GM18873 (cell line): ENCODE results near the gene SOD3.

ENCODE experiments used
- ATAC-seq: cut with Tn5 transposase; IDR thresholded peaks from one replicate; pipeline ENCODE4 v1.9.1; 2021; ENCODE audit warnings: mild to moderate bottlenecking, moderate library complexity, moderate number of reproducible peaks; ENCODE audit not compliant: unreplicated experiment, low FRiP score

Gene SOD3

DNA sequence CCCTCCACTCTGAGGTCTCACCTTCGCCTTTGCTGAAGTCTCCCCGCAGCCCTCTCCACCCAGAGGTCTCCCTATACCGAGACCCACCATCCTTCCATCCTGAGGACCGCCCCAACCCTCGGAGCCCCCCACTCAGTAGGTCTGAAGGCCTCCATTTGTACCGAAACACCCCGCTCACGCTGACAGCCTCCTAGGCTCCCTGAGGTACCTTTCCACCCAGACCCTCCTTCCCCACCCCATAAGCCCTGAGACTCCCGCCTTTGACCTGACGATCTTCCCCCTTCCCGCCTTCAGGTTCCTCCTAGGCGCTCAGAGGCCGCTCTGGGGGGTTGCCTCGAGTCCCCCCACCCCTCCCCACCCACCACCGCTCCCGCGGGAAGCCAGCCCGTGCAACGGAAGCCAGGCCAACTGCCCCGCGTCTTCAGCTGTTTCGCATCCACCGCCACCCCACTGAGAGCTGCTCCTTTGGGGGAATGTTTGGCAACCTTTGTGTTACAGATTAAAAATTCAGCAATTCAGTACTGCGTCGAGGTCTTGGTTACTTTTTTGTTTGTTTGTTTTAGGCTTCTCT is 5.0 kb downstream of the SOD3 start:
- ATAC-seq = no peak

DNA sequence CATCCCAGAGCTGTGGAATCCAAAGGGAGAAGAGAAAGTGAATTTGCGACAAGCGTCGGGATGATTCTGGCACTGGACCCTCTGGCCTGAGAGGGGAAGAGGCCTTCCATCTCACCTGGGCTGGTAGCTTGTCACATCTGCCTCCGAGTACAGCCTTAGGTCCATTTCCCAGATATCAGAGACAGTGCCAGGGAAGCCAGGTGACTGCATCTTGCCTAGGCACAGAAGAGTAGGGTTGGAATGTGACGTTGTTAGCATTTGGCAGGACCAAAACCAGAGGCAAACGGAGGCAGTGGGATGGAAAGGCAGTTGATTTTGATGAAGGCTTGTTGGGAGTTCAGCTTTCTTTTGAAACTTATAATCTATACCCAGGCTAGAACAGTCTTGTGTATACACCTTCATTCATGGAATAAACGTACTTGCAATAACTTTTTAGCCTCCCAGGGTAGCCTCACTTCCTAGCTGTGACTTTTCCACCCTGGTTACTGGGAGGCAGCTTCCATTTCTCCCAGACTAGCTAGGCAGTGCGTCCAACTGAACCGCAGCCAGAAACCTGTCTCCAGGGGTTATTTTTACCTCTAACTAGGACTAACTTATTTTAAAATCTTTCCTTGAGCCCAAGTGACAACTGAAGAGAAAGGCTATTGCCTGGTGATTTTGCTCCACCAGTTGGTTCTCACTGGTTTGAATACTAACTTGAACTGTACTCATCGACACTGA is 5.9 kb downstream of the SOD3 start:
- no peak for ATAC-seq

DNA sequence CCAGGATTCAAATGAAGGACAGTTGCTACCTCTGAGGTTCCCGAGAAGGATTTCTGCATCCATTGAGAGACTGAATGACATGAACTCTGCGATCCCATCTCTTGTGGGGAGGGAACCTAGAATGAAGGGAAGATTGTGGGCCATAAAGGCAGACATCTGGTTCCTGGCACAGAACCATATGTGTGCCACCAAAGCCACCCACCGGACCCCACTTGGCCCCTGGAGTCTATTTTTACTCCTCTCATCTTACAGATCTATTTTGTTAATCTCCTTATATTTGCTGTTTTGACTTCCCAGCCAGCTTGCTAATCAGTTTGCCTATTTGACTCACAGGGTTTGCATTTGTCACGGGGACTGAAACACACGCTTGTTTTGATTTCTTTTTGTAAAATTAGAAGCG is 7.3 kb downstream of the SOD3 start:
- ATAC-seq = no peak

DNA sequence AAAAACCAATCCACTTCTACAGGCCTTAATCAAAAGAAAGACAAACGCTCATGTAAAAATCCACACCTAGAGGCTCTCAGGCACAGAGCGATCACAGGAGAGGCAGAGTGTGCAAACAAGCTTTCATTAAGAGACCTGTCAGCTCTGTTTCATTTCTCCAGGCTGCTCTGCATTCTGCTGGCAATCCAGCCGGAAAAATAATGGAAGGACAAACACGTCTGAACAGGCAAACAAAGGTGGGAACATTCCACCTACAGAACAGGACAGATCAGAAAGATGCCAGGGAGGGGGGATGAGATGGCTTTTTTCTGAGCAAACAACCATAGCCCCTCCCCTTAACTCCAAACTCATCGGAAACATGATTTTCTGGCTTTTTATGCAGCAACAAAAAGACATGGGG is 9.7 kb downstream of the SOD3 start:
- no peak for ATAC-seq

DNA sequence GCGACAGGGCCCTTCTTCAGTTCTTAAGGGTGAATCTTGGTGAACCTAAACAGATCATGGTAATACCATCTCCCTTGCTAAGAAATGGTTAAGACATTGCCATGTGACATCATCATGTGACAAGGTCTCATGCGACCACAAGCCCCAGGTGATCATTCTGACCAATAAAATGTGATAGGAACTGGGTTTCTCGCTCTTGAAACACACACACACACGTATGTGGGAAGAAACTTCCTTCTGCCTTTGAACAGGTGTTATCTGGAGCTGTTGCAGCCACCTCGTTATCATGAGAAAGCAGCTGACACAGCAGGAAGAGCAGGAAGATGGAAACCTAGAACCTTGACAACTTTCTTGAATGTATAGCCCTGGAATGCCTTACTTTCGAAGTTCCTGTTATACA is 10.2 kb downstream of the SOD3 start:
- ATAC-seq = no peak

DNA sequence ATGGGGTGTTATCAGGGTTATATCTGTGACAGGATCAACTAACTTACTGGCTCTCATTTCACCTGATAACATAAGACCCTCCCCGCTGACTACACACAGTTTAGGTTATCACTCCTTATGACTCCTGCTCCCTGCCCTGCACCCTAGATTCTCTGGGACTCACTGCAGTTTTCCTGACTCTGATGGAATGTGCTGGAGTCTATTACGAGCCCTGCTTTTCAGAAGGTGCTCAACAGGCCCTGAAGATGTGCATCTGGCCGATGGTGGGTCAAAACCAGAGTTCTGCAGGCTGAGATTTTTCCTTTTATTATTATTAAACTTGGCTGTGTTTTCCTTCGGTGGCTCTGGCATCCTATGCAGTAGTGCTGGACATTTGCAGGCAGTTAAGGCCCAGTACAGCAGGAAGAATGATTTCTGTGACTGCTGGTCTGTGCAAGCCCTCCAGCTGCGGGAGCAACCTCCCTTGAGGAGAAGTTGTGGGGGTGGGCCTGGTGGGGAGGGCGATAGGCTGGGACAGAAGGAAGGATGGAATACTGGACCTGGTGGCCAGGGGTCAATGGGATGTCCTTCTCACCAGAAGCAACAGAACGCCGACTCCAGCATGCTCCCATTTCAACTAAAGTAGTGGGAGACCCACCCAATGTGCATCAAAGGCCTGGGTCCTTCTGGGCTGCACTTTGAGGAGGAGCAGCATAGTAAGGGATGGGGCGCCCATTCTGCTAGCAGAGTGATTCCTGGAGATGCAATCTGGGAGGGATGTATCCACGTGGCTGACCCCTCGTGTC is 11.0 kb downstream of the SOD3 start:
- no peak for ATAC-seq

DNA sequence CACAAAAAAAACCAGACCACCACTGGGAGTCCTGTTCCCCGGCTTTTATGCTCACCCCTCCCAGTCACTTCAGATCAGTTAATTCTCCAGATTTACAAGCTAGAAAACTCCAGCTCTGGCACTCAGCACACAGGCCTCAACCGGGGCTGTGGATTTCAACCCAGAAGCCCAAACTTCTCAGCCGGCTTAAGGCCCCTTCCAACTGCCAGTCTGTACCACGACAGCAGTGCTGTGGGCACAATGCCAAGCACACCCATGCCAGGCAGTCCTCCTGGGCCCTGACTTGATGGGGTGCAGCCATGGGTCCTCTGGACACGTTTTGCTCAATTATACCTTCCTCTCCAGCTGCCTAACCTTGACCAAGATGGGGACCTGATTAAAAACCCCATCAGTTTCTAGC is 12.2 kb downstream of the SOD3 start:
- no peak for ATAC-seq

DNA sequence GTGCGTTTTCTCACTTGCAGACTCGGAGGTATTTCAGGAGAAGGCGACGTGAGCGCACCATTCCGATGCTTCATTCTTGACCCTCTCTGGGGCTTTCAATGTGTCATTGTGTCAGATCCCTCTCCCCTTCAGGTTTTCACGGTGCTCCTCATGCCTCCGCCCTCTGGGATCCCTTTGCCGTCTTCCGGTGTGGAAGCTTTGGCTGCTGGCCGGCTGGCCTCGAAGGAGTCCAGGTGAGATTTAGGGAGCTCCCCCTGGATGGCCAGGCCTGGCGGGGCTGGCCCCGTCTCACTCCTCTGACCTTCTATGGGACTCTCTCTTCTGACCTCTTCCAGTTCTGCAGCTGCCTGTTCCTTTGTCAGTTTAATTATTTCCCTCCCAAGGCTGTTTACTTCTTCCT is 12.9 kb downstream of the SOD3 start:
- no peak for ATAC-seq

DNA sequence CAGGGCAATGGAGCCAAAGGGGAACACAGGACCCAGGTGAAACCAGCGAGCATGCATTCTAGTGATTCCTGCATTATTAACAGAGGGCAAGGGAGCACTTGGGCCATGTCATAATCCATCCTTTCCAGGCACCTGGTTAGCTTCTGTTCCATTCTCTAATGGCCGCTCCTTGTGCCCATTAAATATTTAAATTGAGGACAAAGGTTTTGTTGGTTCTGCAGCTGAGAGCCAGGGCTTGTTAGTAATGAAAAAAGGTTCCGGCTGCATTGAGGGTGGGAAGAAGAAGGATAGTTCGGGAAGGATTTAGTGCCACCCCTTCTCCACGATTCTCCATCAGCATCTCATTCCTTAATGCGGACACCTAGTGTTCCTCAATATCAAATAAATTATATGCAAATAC is 13.6 kb downstream of the SOD3 start:
- no peak for ATAC-seq

DNA sequence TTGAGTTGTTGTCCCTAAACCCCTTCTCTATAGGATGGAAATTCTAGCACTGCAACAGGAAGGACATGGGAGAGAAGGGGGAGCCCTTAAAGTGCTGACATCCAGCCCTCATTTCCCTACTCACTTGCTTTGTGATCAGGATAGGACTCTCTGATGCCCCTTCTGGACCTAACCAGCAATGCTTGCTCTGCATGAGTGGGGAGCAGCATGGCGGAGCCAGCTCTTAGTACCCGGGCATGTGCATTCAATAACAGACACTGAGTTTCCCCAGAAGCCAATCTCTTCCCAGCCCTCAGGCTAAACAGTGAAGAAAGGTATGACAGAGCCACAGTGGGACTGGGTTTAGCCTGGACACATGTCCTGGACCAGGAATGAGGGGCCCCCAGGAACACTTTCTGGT is 14.0 kb downstream of the SOD3 start:
- ATAC-seq = no peak

DNA sequence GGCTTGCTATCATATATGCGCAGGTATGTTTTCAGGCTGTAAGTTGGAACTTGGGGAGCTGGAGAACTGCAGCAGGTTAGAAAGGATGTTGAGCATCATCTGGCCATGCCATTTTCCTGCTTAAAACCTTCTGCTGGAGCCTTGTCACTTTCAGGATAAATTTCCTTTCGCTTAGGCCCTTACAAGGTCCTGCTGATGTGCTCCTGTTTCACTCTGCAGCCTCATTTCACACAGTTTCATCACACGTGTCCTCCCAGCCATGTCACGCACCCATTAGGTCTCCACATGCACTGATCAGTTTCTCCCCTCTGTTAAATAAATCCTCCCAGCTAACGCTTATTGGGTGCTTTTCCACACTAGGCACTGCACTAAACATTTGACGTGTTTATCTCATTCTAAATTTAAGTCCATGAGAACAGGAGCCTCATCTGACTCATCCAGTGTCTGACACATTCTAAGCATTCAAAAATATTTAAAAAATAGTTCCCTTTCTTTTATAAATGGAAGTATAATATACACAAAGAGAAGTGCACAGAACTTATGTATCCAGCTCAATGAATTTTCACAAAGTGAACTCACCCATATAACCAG is 14.5 kb downstream of the SOD3 start:
- ATAC-seq = no peak

DNA sequence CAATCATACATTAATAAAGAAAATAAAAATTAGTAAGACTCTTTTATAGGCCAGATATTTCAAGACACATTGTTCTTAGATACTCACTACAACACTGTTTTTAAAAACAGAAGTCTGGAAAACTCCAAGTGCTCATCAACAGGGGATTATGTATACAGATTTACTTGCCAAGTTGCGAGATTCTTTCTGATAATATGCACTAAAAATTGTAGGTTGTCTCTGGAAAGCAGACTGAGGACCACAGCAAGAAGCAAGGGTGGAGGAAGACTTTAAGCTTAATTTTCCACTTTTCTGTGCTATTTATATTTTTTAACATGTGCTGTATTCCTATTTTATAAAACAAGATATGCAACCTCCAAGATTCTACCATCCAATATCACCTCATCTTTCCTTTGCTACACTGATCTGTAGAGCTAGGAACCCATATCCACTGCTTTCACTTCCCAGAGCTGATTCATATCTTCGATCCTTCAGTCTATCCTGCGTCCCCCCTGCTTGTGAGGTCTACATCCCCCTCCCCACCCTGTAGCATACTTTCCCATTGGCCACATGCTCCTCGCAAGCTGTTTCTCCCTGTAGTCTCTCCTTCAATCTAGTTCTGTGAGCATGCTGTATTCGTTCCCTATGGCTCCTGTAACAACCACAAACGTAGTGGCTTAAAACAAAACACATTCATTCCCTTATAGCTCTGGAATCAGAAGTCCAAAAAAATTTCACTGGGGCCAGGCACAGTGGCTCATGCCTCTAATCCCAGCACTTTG is 15.7 kb downstream of the SOD3 start:
- no peak for ATAC-seq

DNA sequence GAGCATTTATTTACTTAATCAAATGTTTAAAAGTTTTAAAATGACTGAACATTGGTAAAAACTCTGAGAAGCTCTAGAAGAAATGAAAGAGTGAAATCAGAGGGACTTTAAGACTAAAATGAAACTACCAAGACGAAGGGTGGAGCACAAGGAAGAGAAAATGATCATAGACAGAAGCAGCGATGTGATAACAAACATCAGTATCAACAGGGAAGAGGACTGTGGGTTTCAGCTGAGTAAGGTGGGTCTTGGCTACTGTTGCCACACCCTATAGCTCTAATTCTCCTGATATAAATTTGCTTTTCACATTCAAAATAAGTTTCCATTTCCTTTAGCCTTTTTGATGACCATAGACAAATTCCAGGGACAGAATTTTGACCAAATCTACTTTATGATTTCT is 18.4 kb downstream of the SOD3 start:
- ATAC-seq = no peak

DNA sequence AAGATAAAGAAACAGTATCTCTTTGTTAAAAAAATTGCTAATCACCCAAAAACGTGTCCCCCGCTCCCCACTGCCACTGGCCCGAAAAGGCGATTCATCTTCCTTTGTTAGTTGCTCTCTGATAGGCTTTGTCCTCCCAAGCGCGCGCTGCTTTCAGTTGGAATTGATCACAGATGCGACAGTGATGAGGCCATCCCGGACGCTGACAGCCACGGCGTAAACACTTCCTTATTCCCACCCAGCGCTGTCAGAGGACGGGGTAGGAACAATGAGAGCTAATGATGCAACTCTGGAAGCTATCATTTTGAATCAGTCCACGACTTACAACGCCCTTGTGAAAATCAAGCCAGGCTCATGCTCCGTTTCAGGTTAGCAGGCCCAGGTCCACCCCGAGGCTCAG is 21.4 kb downstream of the SOD3 start:
- ATAC-seq = no peak

DNA sequence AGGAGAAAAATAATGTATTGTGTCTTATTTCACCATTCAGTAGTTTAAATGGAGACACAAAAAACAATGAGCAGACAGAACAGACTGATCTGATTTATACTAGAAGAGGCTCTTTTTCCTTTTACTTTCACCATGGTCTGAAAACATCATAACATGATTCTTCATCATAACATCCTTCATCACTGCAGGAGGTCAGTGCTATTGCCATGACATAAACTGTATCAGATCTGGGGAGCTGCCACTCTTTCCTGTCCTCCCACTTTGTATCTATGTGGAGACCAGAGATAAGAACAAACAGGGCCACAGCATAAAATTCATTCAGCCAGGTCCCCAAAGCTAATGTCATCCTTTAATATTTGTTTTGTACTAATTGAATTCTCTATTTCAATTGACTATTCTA is 25.2 kb downstream of the SOD3 start:
- ATAC-seq = no peak

DNA sequence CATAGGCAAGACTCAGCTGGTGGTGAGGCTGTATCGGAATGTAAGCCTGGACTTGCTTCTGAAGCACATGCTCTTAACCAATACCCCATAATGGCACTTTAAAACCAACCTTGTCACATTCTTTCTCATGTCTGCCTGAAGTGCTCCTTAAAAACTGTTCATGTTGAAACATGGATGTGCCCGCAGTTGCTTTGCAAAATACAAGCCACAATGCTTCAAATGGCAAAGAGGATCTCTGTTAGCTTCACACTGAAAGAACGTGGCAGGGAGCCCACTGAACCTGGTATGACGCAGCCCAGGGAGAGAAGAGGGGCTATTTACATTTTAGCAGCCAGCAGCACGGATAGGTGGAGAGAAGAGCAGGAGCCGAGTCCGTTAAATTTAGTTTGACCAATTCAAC is 29.3 kb downstream of the SOD3 start:
- ATAC-seq = no peak

DNA sequence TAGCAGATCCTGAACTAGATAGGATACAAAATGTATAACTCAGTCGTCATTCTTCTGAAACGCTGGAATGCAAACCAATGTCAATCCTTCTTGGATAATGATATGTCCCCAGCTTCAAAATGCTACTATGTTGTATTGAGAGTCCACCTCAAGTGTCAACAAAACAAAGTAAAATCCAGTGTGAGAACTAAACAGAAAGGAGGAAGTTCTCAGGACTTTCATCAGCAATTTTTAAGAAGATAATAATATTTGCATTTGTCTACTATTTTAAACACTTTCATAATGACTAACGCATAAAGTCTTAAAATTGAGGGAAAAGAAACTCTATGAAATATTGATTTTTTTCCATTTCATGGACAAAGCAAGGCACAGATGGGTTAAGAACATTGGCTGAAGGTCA is 36.3 kb downstream of the SOD3 start:
- ATAC-seq = no peak

DNA sequence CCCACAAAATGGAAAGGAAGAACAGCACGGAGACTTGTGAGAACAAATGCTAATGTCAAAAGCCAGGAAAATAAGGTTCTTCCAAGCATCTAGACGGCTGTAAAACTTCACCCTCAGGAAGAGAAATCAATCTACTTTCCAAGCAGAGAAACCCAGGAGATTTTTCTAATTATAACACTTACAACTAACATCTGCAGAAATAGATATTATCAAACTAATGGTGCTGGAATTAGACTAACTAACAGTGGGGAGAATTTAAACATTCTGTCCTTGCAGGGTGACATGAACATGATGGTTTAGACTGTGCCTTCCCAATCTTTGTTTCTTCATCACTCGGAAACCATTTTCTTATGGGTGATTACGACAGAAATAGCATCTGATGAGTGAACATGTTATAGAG is 40.3 kb downstream of the SOD3 start:
- no peak for ATAC-seq

DNA sequence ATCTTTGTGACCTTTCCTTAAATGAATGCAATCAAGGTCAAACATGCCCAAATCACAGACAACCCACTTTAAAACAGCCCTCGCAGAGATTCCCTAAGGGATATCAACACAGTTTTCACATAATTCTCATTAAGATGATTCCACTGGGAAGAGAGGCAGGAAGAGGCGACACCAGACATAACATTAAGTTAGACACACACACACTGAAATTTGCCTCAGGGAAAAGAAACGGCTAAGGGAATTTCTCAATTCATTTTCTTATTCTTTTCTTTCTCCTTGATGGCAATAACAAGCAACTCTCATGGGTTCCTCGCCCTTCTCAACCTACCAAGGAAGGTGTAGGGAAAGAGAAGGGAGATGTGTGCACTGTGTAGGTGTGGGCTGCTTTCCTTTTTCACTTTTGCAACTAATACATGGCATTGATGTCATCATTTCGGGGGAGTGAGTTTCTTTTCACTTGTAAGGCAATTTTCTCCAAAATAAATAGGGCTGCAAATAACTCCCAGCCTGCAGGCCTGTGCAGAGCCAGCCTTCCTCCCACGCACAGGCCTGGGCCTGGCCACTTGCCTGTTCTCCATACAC is 41.4 kb downstream of the SOD3 start:
- no peak for ATAC-seq

DNA sequence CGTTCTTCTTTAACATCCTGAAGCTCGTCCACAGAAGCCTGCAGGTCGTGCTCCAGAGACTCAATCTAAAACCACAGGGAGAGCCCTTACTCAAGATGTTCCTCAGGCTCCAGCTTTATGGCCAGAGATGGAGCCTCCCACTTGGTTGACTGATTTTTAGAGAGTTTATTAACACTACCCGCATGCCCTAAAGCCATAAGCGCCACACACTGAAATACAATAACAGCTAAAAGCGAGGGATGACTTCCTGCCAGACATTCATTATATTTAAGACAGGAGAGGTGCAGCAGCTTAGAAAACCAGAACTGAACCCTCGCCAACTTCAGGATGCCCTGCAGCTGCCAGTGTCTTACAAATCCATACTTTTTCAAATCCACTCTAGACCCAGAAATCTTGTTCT is 42.0 kb downstream of the SOD3 start:
- ATAC-seq = no peak
